Heart right ventricle (tissue), 16 donors: ENCODE data around the gene ECT2. TPM values are rescaled to one million over a fixed set of nuclear protein-coding genes. Genes with fewer than 3 reads are reported as not detected.

ENCODE experiments used
- ATAC-seq, 8 donors: fragments of 200-7000 bp; cut with Tn5 transposase; one replicate each; pipeline ENCODE4 v1.9.1; 2020; ENCODE audit warnings: mild to moderate bottlenecking in 8 of 8, moderate library complexity in 8 of 8, moderate number of reproducible peaks in 1 of 8
- DNase-seq, 2 donors: peaks; one replicate each; pipeline ENCODE4 v3.0.0-alpha.2; 2020
- H3K27ac ChIP-seq, 10 donors: fragments of 200-600 bp; sonication (generic) in 2 of 10; one replicate each; pipeline versions ENCODE4 v1.5.0 to v1.8.0; 2020 to 2022; ENCODE audit warnings: mild to moderate bottlenecking in 3 of 10
- H3K27me3 ChIP-seq, 7 donors: fragments of 200-600 bp; one replicate each; pipeline ENCODE4 v1.8.0; 2021 to 2022; ENCODE audit warnings: mild to moderate bottlenecking in 2 of 7
- H3K36me3 ChIP-seq, 9 donors: fragments of 200-600 bp; sonication (generic) in 1 of 9; one replicate each; pipeline versions ENCODE4 v1.5.0 to v1.8.0; 2020 to 2022; ENCODE audit warnings: mild to moderate bottlenecking in 2 of 9
- H3K4me1 ChIP-seq, 9 donors: fragments of 200-600 bp; sonication (generic) in 1 of 9; one replicate each; pipeline versions ENCODE4 v1.5.0 to v1.8.0; 2020 to 2022; ENCODE audit warnings: mild to moderate bottlenecking in 4 of 9
- H3K4me3 ChIP-seq, 10 donors: fragments of 200-600 bp; sonication (generic) in 2 of 10; one replicate each; pipeline versions ENCODE4 v1.5.0 to v1.8.0; 2020 to 2022; ENCODE audit warnings: mild to moderate bottlenecking in 7 of 10, moderate library complexity in 2 of 10
- H3K9me3 ChIP-seq, 11 donors: fragments of 200-600 bp in 10 of 11; sonication (generic) in 2 of 11; one replicate each; pipeline versions ENCODE4 v1.5.0 to v1.8.0; 2013 to 2022; ENCODE audit warnings: mild to moderate bottlenecking in 2 of 11, control low read depth in 1 of 11, moderate library complexity in 1 of 11
- WGBS, 2 donors: extraction: QIAGEN DNeasy Blood & Tissue Kit; methylation state at CpG; one replicate each; pipeline ENCODE4 v1.1.7; 2013; ENCODE audit warnings: inconsistent platforms in 1 of 2; 5-methylcytosine and 5-hydroxymethylcytosine counted together
- intact Hi-C, 10 donors: fragments of 100-400 bp; cut with DNase I; formaldehyde crosslinking; loops; one replicate each; pipeline versions ENCODE4 v1.11.1 to v1.14.2; 2022
- polyA plus RNA-seq, 2 donors: library from polyadenylated mRNA; stranded (reverse); fragments of 200-250 nt; gene quantifications; one replicate each; pipeline ENCODE4 v1.2.3, GENCODE V29; 2013
- total RNA-seq, 10 donors: library from RNA; stranded (reverse); fragmentation: NEBNext Ultra II Directional in 3 of 10; extraction: Animal tissue kit (Norgen Biotek cat#: 25700) in 3 of 10; gene quantifications; one replicate each; pipeline versions ENCODE4 v1.2.1 to v1.2.4, GENCODE V29; 2021 to 2023
- TF ChIP-seq, protein P1 (sequence below), 9 donors: fragments of 200-600 bp; sonication (generic) in 2 of 9; IDR thresholded peaks; one replicate each; pipeline versions ENCODE4 v1.5.0 to v1.8.0; 2021 to 2022; ENCODE audit warnings: antibody characterized with exemption in 9 of 9, mild to moderate bottlenecking in 5 of 9, moderate library complexity in 1 of 9
- donor health status: Arrhythmogenic right ventricular cardiomyopathy.
- donor health status: ischemic (EF 13 %, LVEDD 7.1; RV severe dilation, severe dysfunction).
- donor health status: healthy with polysubstance abuse.
- donor health status: DM: no; HTN: yes; CAD: no.
- donor health status: DM: no; HTN: no; CAD: no.
- donor health status: ischemic (EF 25% LVEDD 6.9; RV normal size, moderate dysfunction).
- donor health status: ischemic (EF 25% LVEDD 5.7; RV mildly dilated, moderate dysfunction).
- donor health status: healthy.
- donor health status: DM: yes; HTN: yes; CAD: no.
- donor health status: Ischemic cardiomyopathy.
- donor health status: ischemic (EF 35%, LVEDD 5.7; RV mildly dilated, moderate dysfunction).
- donor health status: nonischemic (EF 11% LVEDD 7.7; RV severe dilation, severe dysfunction).
- donor health status: DM: yes; HTN: yes; CAD: no.
- donor health status: PGD.
- donor health status: ischemic (EF 29% LVEDD 5.4; RV normal size, mild dysfunction).
- donor health status: nonischemic (EF 23%, LVEDD 6.1; RV moderate dilation, normal function).

The ECT2 gene
- total and polyA plus RNA-seq, 12 donors, result 2.0 to 8.0 (median 5.3) TPM

DNA sequence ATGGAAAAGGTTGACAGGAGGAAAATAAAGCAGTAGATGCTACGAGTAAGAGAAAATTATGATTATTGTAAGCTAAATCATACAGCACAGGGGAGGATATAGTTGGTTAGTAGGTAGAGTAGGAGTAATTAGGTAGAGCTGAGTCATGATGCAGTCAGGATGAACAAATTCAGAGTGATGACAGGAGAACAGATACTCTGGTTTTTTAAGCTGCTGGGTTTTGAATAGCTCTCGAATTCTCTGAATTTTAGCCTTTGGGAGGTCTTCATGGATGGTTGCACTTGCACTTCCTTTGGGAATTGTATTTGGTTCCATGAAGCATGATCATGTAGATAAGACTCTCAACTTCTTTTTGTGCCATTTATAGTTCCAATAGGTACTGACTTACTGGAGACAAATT is 96.2 kb downstream of the ECT2 start:
- DNase-seq (no peak), ATAC-seq (no peak)
- Histone ChIP-seq H3K36me3 (no peaks in the 10 kb centered on the region), H3K27ac (no peak overlapping the region), H3K9me3 (peaks cover 0 to 3% (median 0%) of the 10 kb centered on the region in 11 donors), H3K27me3 (no peaks in the 10 kb centered on the region), H3K4me1 (no peaks in the 10 kb centered on the region), H3K4me3 (no peak overlapping the region)
- TF ChIP-seq, protein P1, sequence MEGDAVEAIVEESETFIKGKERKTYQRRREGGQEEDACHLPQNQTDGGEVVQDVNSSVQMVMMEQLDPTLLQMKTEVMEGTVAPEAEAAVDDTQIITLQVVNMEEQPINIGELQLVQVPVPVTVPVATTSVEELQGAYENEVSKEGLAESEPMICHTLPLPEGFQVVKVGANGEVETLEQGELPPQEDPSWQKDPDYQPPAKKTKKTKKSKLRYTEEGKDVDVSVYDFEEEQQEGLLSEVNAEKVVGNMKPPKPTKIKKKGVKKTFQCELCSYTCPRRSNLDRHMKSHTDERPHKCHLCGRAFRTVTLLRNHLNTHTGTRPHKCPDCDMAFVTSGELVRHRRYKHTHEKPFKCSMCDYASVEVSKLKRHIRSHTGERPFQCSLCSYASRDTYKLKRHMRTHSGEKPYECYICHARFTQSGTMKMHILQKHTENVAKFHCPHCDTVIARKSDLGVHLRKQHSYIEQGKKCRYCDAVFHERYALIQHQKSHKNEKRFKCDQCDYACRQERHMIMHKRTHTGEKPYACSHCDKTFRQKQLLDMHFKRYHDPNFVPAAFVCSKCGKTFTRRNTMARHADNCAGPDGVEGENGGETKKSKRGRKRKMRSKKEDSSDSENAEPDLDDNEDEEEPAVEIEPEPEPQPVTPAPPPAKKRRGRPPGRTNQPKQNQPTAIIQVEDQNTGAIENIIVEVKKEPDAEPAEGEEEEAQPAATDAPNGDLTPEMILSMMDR (IDR thresholded peaks at IDR 0.05), result no peak
- 71 to 87% methylated on average over 2 of the region's 2 CpGs for WGBS, 2 donors
- intact Hi-C loops, result no loop called here

DNA sequence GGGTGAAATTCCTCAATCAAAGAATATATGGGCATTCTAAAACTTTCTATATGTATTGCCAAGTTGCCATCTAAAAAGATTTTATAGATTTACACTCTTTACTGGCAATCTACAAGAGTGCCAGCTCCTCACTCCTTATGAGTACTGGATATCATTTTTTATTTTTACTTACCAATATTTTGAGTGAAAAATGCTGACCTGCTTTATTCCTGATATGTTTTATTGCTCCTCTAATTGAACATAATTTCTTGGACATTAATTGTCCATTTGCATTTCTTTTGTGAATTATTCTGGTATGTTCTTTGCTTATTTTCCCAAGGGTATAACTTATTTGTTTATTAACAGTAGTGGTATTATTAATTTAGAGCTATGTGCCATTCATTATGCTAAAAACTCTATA is 96.8 kb downstream of the ECT2 start:
- ATAC-seq, result no peak
- Histone ChIP-seq H3K4me1 (no peaks in the 10 kb centered on the region), H3K4me3 (no peak overlapping the region), H3K27ac (no peak overlapping the region), H3K36me3 (no peaks in the 10 kb centered on the region), H3K9me3 (peaks cover 0 to 3% (median 0%) of the 10 kb centered on the region in 11 donors), H3K27me3 (no peaks in the 10 kb centered on the region)
- DNase-seq, result no peak
- TF ChIP-seq, protein P1 (IDR thresholded peaks at IDR 0.05), result no peak
- intact Hi-C loops, result no loop called here

DNA sequence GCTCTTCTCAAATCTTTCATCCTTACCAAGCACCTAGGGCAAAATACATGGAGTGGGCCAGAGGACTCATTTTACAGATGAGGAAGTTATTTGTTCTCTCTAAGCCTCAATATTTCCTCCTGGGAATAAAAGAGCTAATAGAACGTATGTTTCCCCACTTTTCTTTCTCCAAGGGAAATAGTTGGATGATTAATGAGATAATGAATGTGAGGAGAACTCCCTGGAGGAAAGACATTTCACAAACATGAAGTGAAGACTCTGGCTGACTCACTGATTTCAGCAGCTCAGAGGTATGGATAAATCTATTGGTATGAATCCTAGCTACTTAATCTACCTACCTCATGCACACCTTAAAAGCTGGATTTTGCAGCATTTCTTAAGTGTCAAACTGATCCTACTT is 98.4 kb downstream of the ECT2 start:
- intact Hi-C loops, result no loop called here
- Histone ChIP-seq H3K4me1 (peaks cover 0 to 5% (median 0%) of the 10 kb centered on the region in 9 donors), H3K27ac (no peak overlapping the region), H3K27me3 (no peaks in the 10 kb centered on the region), H3K36me3 (no peaks in the 10 kb centered on the region), H3K9me3 (peaks cover 0 to 3% (median 0%) of the 10 kb centered on the region in 11 donors), H3K4me3 (no peak overlapping the region)
- TF ChIP-seq, protein P1 (IDR thresholded peaks at IDR 0.05), result no peak
- DNase-seq (no peak), ATAC-seq (no peak)
- WGBS, 2 donors, result 42 to 44% methylated on average over 1 of the region's 1 CpG

DNA sequence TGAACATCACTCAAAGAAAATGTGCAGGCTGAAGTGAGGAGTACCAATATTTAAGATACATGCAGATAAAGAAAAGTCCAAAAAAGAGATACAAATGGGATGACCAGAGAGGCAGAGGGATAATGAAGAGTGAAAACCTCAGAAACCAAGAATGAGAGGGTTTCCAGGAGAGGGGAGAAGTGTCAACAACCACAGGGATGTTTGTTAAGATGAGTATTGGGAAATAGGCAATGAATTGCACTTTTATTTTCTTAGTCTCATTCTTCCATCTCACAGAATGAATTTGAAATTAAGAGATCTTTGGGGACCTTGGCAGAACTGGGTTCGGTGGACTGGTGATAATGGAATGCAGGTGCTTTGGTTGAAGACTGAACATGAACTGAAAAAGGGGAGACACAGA is 102.5 kb downstream of the ECT2 start:
- 88 to 100% methylated on average over 1 of the region's 1 CpG for WGBS, 2 donors
- Histone ChIP-seq H3K4me3 (no peak overlapping the region), H3K36me3 (no peaks in the 10 kb centered on the region), H3K9me3 (no peaks in the 10 kb centered on the region), H3K4me1 (peaks cover 0 to 19% (median 14%) of the 10 kb centered on the region in 9 donors), H3K27ac (no peak overlapping the region), H3K27me3 (no peaks in the 10 kb centered on the region)
- DNase-seq, result no peak
- intact Hi-C loops, result no loop called here
- TF ChIP-seq, protein P1 (IDR thresholded peaks at IDR 0.05), result no peak
- ATAC-seq, result no peak
